HCT116 (cell line): ENCODE results near the gene SNX13. TPM values are rescaled to one million over a fixed set of nuclear protein-coding genes. Genes with fewer than 3 reads are reported as not detected.

Source experiments
- ATAC-seq: fragments of 200-7000 bp; cut with Tn5 transposase; 2 replicates; pipeline ENCODE4 v1.9.1; 2020; ENCODE audit warnings: mild to moderate bottlenecking, moderate library complexity
- BruUV-seq: library from RNA; stranded (reverse); fragments of 400-500 nt; replicated peaks from 2 replicates; lab custom pipeline; 2021; lab: Mats Ljungman, UMichigan
- CTCF ChIA-PET: fragments of 300-600 bp; sonication (Branson Sonifier 250); formaldehyde crosslinking; loops from one replicate; lab custom pipeline; 2021; ENCODE audit warnings: antibody characterized with exemption; lab: Charles Lee
- POLR2A ChIA-PET: fragments of 300-600, 350-600 bp; sonication (Branson Sonifier 250); formaldehyde crosslinking; loops from one replicate; lab custom pipeline; 2021; ENCODE audit warnings: antibody characterized with exemption; lab: Charles Lee
- RAD21 ChIA-PET, 2 experiments: fragments of 300-600 bp; sonication (Branson Sonifier 250); formaldehyde crosslinking; loops; one replicate each; lab custom pipeline; 2023; ENCODE audit warnings: low total read pairs in 2 of 2; ENCODE audit not compliant: uncharacterized antibody in 2 of 2, unreplicated experiment in 2 of 2, low non-redundant PET in 1 of 2; lab: Charles Lee
- DNase-seq: peaks from one replicate; pipeline ENCODE4 v3.0.0-alpha.2; 2010; ENCODE audit warnings: low read depth, low spot score
- H2AFZ ChIP-seq: fragments of 200-600 bp; shearing (Covaris generic), sonication (generic); 2 replicates; pipeline ENCODE4 v1.6.1; 2017; ENCODE audit warnings: low read depth, mixed run types, mixed read lengths, antibody characterized with exemption, low read length; ENCODE audit not compliant: poor library complexity, severe bottlenecking
- H3K27ac ChIP-seq: 2 replicates; pipeline ENCODE4 v1.5.1; 2012; ENCODE audit warnings: low read depth, low read length
- H3K27me3 ChIP-seq: fragments of 200-600 bp; sonication (generic); 2 replicates; pipeline ENCODE4 v1.6.1; 2016; ENCODE audit warnings: mixed run types, low read length, mixed read lengths; ENCODE audit not compliant: insufficient read depth
- H3K36me3 ChIP-seq, 2 experiments: fragments of 200-500 bp in 1 of 2; fragments of 200-600 bp in 1 of 2; sonication (Bioruptor generic) in 1 of 2; sonication (generic) in 1 of 2; 2 replicates each; pipeline versions ENCODE4 v1.5.1 to v1.6.1; 2014 to 2016; ENCODE audit warnings: low read length in 2 of 2, inconsistent platforms in 1 of 2, mixed read lengths in 1 of 2, mixed run types in 1 of 2; ENCODE audit not compliant: insufficient read depth in 2 of 2, control insufficient read depth in 1 of 2
- H3K4me1 ChIP-seq, 2 experiments: fragments of 200-600 bp in 1 of 2; sonication (generic) in 1 of 2; 2 replicates each; pipeline versions ENCODE4 v1.5.1 to v1.6.1; 2012 to 2017; ENCODE audit warnings: low read length in 2 of 2, inconsistent platforms in 1 of 2, mild to moderate bottlenecking in 1 of 2, mixed read lengths in 1 of 2, mixed run types in 1 of 2, moderate library complexity in 1 of 2; ENCODE audit not compliant: insufficient read depth in 2 of 2, control insufficient read depth in 1 of 2
- H3K4me2 ChIP-seq: fragments of 200-600 bp; sonication (generic); 2 replicates; pipeline ENCODE4 v1.6.1; 2017; ENCODE audit warnings: mixed run types, low read length, mixed read lengths
- H3K4me3 ChIP-seq, 2 experiments: fragments of 200-600 bp in 1 of 2; sonication (generic) in 1 of 2; replicated peaks in 1 of 2; 2 replicates each; pipeline ENCODE4 v1.5.1; 2011 to 2016; ENCODE audit warnings: low read length in 2 of 2, control low read depth in 1 of 2, low read depth in 1 of 2, mild to moderate bottlenecking in 1 of 2, mixed read lengths in 1 of 2, mixed run types in 1 of 2
- H3K79me2 ChIP-seq: fragments of 200-600 bp; sonication (generic); 2 replicates; pipeline ENCODE4 v1.6.1; 2017; ENCODE audit warnings: mild to moderate bottlenecking, mixed run types, low read length, moderate library complexity, mixed read lengths; ENCODE audit not compliant: insufficient read depth
- H3K9ac ChIP-seq: fragments of 200-600 bp; sonication (generic); 2 replicates; pipeline ENCODE4 v1.6.1; 2016; ENCODE audit warnings: low read length, mixed read lengths
- H3K9me2 ChIP-seq: fragments of 200-600 bp; sonication (generic), shearing (Covaris generic); 2 replicates; pipeline ENCODE4 v1.6.1; 2017; ENCODE audit warnings: mixed run types, mild to moderate bottlenecking, moderate library complexity; ENCODE audit not compliant: insufficient read depth
- H3K9me3 ChIP-seq, 2 experiments: fragments of 200-500 bp in 1 of 2; fragments of 200-600 bp in 1 of 2; sonication (Bioruptor generic) in 1 of 2; sonication (generic) in 1 of 2; 2 replicates each; pipeline ENCODE4 v1.6.1; 2014 to 2017; ENCODE audit warnings: low read length in 2 of 2, mixed read lengths in 2 of 2, inconsistent platforms in 1 of 2, low read depth in 1 of 2, mild to moderate bottlenecking in 1 of 2, mixed run types in 1 of 2, moderate library complexity in 1 of 2; ENCODE audit not compliant: control insufficient read depth in 1 of 2, insufficient read depth in 1 of 2
- H4K20me1 ChIP-seq: fragments of 200-600 bp; sonication (generic), shearing (Covaris generic); 2 replicates; pipeline ENCODE4 v1.6.1; 2017; ENCODE audit warnings: mixed run types, mild to moderate bottlenecking, moderate library complexity; ENCODE audit not compliant: insufficient read depth
- CEBPB ChIP-seq: IDR thresholded peaks from 2 replicates; pipeline ENCODE4 v1.6.1; 2012; ENCODE audit warnings: low read depth
- ELF1 ChIP-seq: IDR thresholded peaks from 2 replicates; pipeline ENCODE4 v1.6.1; 2012; ENCODE audit warnings: low read depth, borderline replicate concordance
- FOSL1 ChIP-seq: IDR thresholded peaks from 2 replicates; pipeline ENCODE4 v1.6.1; 2012; ENCODE audit warnings: low read depth
- JUND ChIP-seq: IDR thresholded peaks from 2 replicates; pipeline ENCODE4 v1.6.1; 2012
- POLR2A ChIP-seq: IDR thresholded peaks from 2 replicates; pipeline ENCODE4 v1.7.0; 2011; ENCODE audit warnings: borderline replicate concordance; ENCODE audit not compliant: insufficient read depth, insufficient read length; ENCODE audit errors: extremely low read depth
- RAD21 ChIP-seq: IDR thresholded peaks from 2 replicates; pipeline ENCODE4 v1.6.1; 2012; ENCODE audit warnings: low read depth, mild to moderate bottlenecking
- SIN3A ChIP-seq: IDR thresholded peaks from 2 replicates; pipeline ENCODE4 v1.6.1; 2012; ENCODE audit warnings: low read depth
- SP1 ChIP-seq: IDR thresholded peaks from 2 replicates; pipeline ENCODE4 v1.6.1; 2012; ENCODE audit warnings: low read depth
- SRF ChIP-seq: IDR thresholded peaks from 2 replicates; pipeline ENCODE4 v1.6.1; 2012; ENCODE audit warnings: low read depth
- TCF7L2 ChIP-seq: IDR thresholded peaks from 2 replicates; pipeline ENCODE4 v1.7.0; 2011; ENCODE audit warnings: borderline replicate concordance, inconsistent platforms; ENCODE audit not compliant: insufficient read depth, insufficient read length; ENCODE audit errors: extremely low read depth
- YY1 ChIP-seq: IDR thresholded peaks from 2 replicates; pipeline ENCODE4 v1.6.1; 2011; ENCODE audit warnings: low read length, low read depth, moderate library complexity, mild to moderate bottlenecking; ENCODE audit not compliant: insufficient replicate concordance; ENCODE audit errors: extremely low read depth
- ZFX ChIP-seq: fragments of 450-650 bp; IDR thresholded peaks from 2 replicates; pipeline ENCODE4 v1.6.1; 2017
- ZNF274 ChIP-seq: fragments of 200-500 bp; sonication (Bioruptor generic); IDR thresholded peaks from 2 replicates; pipeline ENCODE4 v1.6.1; 2014; ENCODE audit warnings: mild to moderate bottlenecking, low read depth, low read length, inconsistent platforms
- intact Hi-C: fragments of 100-400 bp; cut with micrococcal nuclease; formaldehyde crosslinking; loops from 2 replicates; pipeline ENCODE4 v1.10.0; 2022
- total RNA-seq: library from RNA; stranded (reverse); gene quantifications from one replicate; pipeline ENCODE4 v1.2.1, GENCODE V29; 2021; ENCODE audit not compliant: unreplicated experiment
- TF ChIP-seq, protein P1 (sequence below), 3 experiments: fragments of 200-600 bp in 1 of 3; sonication (generic) in 1 of 3; IDR thresholded peaks in 2 of 3; conservative IDR thresholded peaks in 1 of 3; 2 replicates each; pipeline ENCODE4 v1.5.1; 2012 to 2017; ENCODE audit warnings: low read depth in 2 of 3, low read length in 2 of 3, antibody characterized with exemption in 1 of 3, borderline replicate concordance in 1 of 3, control low read depth in 1 of 3, mild to moderate bottlenecking in 1 of 3, mixed read lengths in 1 of 3, mixed run types in 1 of 3, moderate library complexity in 1 of 3; ENCODE audit not compliant: insufficient read depth in 1 of 3
- TF ChIP-seq, protein P2 (sequence below): IDR thresholded peaks from 2 replicates; pipeline ENCODE4 v1.6.1; 2012

Gene SNX13
- total RNA-seq, 1 experiment from 2014 or later, result 33.4 TPM

DNA sequence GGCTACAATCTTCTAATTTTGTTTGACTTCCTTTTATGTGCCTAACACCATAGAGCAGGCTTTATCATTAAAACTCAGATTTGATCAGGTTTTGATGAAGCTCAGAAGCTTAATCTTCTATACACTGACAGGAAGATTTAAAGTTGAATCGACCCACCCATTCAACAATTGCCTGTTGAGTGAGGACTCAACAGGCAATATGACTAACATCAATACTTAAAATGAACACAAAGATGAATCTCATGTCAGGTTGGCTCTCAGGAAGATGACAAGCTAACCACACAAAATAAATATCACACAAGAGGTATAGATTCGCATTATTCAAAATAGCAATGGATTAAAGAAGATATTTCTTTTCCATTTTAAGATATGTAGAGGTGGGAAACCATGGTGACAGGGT, 36.7 kb upstream of the SNX13 start:
- Histone ChIP-seq H3K9me3 (no peaks in the 10 kb centered on the region), H3K79me2 (no peaks in the 10 kb centered on the region), H3K4me3 (no peak overlapping the region), H2AFZ (no peak overlapping the region), H3K9ac (no peak overlapping the region), H3K4me2 (no peak overlapping the region), H3K4me1 (no peaks in the 10 kb centered on the region), H4K20me1 (no peaks in the 10 kb centered on the region), H3K9me2 (no peaks in the 10 kb centered on the region), H3K27ac (no peak overlapping the region), H3K27me3 (no peaks in the 10 kb centered on the region), H3K36me3 (no peaks in the 10 kb centered on the region)
- CTCF ChIA-PET, result interaction anchor here (1.2 kb wide), 1 partner anchor 207 kb away, joined by 3 read pairs; no protein-coding TSS in a partner anchor
- no peak for TF ChIP-seq YY1
- no peak for TF ChIP-seq ZNF274
- no peak for TF ChIP-seq FOSL1
- TF ChIP-seq ZFX, result no peak
- no peak for TF ChIP-seq SIN3A
- TF ChIP-seq, protein P1, sequence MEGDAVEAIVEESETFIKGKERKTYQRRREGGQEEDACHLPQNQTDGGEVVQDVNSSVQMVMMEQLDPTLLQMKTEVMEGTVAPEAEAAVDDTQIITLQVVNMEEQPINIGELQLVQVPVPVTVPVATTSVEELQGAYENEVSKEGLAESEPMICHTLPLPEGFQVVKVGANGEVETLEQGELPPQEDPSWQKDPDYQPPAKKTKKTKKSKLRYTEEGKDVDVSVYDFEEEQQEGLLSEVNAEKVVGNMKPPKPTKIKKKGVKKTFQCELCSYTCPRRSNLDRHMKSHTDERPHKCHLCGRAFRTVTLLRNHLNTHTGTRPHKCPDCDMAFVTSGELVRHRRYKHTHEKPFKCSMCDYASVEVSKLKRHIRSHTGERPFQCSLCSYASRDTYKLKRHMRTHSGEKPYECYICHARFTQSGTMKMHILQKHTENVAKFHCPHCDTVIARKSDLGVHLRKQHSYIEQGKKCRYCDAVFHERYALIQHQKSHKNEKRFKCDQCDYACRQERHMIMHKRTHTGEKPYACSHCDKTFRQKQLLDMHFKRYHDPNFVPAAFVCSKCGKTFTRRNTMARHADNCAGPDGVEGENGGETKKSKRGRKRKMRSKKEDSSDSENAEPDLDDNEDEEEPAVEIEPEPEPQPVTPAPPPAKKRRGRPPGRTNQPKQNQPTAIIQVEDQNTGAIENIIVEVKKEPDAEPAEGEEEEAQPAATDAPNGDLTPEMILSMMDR (IDR thresholded peaks at IDR 0.05 in 2 of 3, conservative IDR thresholded peaks at IDR 0.05 in 1 of 3; ENCODE audit: borderline replicate concordance in 1 of 3, insufficient read depth in 1 of 3, low read depth in 2 of 3, low read length in 2 of 3), result no peak
- TF ChIP-seq, protein P2, sequence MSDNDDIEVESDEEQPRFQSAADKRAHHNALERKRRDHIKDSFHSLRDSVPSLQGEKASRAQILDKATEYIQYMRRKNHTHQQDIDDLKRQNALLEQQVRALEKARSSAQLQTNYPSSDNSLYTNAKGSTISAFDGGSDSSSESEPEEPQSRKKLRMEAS, result no peak
- no peak for TF ChIP-seq SP1
- TF ChIP-seq ELF1, result no peak
- BruUV-seq, result no TSS peak
- RAD21 ChIA-PET, result no interaction called here
- POLR2A ChIA-PET, result no interaction called here
- intact Hi-C loops, result no loop called here
- DNase-seq, result no peak
- ATAC-seq, result no peak

DNA sequence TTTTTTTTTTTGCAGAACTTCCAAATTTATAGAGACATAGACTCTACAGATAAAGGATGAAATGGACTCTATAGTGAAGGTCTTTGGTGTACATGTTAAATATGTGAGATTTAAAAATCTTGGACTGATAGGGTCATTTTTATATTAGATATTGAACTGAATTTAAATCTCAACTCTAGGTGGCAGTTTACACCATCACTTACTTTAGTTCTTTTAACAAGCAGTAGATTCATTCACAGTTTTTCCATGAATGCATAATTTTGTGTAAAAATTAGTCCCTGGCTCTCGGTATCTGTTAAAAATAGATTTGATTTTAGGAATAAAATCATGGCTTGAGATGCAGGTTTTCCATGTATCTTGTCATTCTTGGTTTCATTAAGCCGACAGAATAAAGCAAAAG, 31.1 kb upstream of the SNX13 start:
- RAD21 ChIA-PET, result no interaction called here
- Histone ChIP-seq H3K36me3 (no peaks in the 10 kb centered on the region), H3K4me2 (no peak overlapping the region), H3K9me3 (no peaks in the 10 kb centered on the region), H4K20me1 (no peaks in the 10 kb centered on the region), H3K27ac (no peak overlapping the region), H3K9ac (no peak overlapping the region), H2AFZ (no peak overlapping the region), H3K4me3 (no peak overlapping the region), H3K79me2 (no peaks in the 10 kb centered on the region), H3K4me1 (no peaks in the 10 kb centered on the region), H3K27me3 (no peaks in the 10 kb centered on the region), H3K9me2 (no peaks in the 10 kb centered on the region)
- no TSS peak for BruUV-seq
- intact Hi-C loops, result loop anchor here (2.0 kb wide), 1 partner anchor 373 kb away; no protein-coding TSS in a partner anchor
- ATAC-seq (no peak), DNase-seq (no peak)
- POLR2A ChIA-PET, result no interaction called here
- CTCF ChIA-PET, result no interaction called here
- TF ChIP-seq, protein P2, result no peak
- TF ChIP-seq, protein P1 (IDR thresholded peaks at IDR 0.05 in 2 of 3, conservative IDR thresholded peaks at IDR 0.05 in 1 of 3; ENCODE audit: borderline replicate concordance in 1 of 3, insufficient read depth in 1 of 3, low read depth in 2 of 3, low read length in 2 of 3), result peak in 2 of 3 experiments; percentile 12 to 23; a peak in 1 of 6 replicates
- no peak for TF ChIP-seq JUND
- no peak for TF ChIP-seq CEBPB
- TF ChIP-seq ZFX, result no peak
- no peak for TF ChIP-seq SP1
- no peak for TF ChIP-seq SRF
- TF ChIP-seq YY1, result no peak
- TF ChIP-seq ELF1, result no peak
- TF ChIP-seq RAD21, result peak; percentile 56
- no peak for TF ChIP-seq SIN3A
- no peak for TF ChIP-seq POLR2A
- TF ChIP-seq TCF7L2, result no peak
